GM12878 (cell line): ENCODE results near the gene PKHD1. TPM values are rescaled to one million over a fixed set of nuclear protein-coding genes. Genes with fewer than 3 reads are reported as not detected.

Experiments used
- ATAC-seq: fragments of 200-7000 bp; cut with Tn5 transposase; 3 replicates; pipeline ENCODE4 v1.9.1; 2020; ENCODE audit warnings: mild to moderate bottlenecking, moderate library complexity
- BruUV-seq: library from RNA; stranded (reverse); fragments of 400-500 nt; replicated peaks from 2 replicates; lab custom pipeline; 2021; lab: Mats Ljungman, UMichigan
- CTCF ChIA-PET: fragments of 300-600 bp; sonication (Branson Sonifier 250); formaldehyde crosslinking; extraction: SDS; loops from one replicate; lab custom pipeline; 2021; ENCODE audit warnings: inconsistent platforms; lab: Yijun Ruan, JAX
- POLR2A ChIA-PET: fragments of 350-600 bp; formaldehyde crosslinking; extraction: SDS; loops from one replicate; lab custom pipeline; 2021; ENCODE audit warnings: inconsistent platforms; lab: Charles Lee
- RAD21 ChIA-PET: fragments of 300-600 bp; sonication (Branson Sonifier 250); formaldehyde crosslinking; loops from one replicate; lab custom pipeline; 2023; ENCODE audit warnings: antibody characterized with exemption; ENCODE audit not compliant: unreplicated experiment; lab: Charles Lee
- SMC1A ChIA-PET: fragments of 300-600 bp; sonication (Branson Sonifier 250); formaldehyde crosslinking; loops from one replicate; lab custom pipeline; 2023; ENCODE audit not compliant: unreplicated experiment, uncharacterized antibody; lab: Charles Lee
- DNase-seq: peaks from one replicate; pipeline ENCODE4 v3.0.0-alpha.2; 2011; ENCODE audit warnings: low read depth, low spot score
- FAIRE-seq: peaks from 3 replicates; lab custom pipeline; 2011; peaks lifted over from hg19 to GRCh38; lab: Jason Lieb, UNC
- H2AFZ ChIP-seq: 2 replicates; pipeline ENCODE4 v1.6.0; 2011; ENCODE audit warnings: low read depth, low read length, control low read depth; ENCODE audit not compliant: control insufficient read depth
- H3K27ac ChIP-seq: 2 replicates; pipeline ENCODE4 v1.5.1; 2011; ENCODE audit warnings: control low read depth; ENCODE audit not compliant: control insufficient read depth, insufficient read depth
- H3K27me3 ChIP-seq, 2 experiments: replicated peaks in 1 of 2; 2 replicates each; pipeline versions ENCODE4 v1.6.0 to v1.6.1; 2011; ENCODE audit warnings: low read length in 1 of 2; ENCODE audit not compliant: control insufficient read depth in 2 of 2, insufficient read depth in 2 of 2
- H3K36me3 ChIP-seq, 2 experiments: 2 replicates each; pipeline ENCODE4 v1.5.1; 2011; ENCODE audit warnings: low read length in 1 of 2; ENCODE audit not compliant: control insufficient read depth in 2 of 2, insufficient read depth in 2 of 2
- H3K4me1 ChIP-seq: 2 replicates; pipeline ENCODE4 v1.6.1; 2011; ENCODE audit warnings: mild to moderate bottlenecking, low read length, moderate library complexity, mixed read lengths; ENCODE audit not compliant: control insufficient read depth, insufficient read depth
- H3K4me2 ChIP-seq: 2 replicates; pipeline ENCODE4 v1.6.0; 2011; ENCODE audit warnings: control low read depth; ENCODE audit not compliant: control insufficient read depth, insufficient read depth
- H3K4me3 ChIP-seq: fragments of 200-600 bp; sonication (generic); 2 replicates; pipeline ENCODE4 v1.5.1; 2016
- H3K79me2 ChIP-seq: 2 replicates; pipeline ENCODE4 v1.6.0; 2011; ENCODE audit warnings: low read length; ENCODE audit not compliant: control insufficient read depth, insufficient read depth
- H3K9ac ChIP-seq: 2 replicates; pipeline ENCODE4 v1.8.0; 2011; ENCODE audit warnings: low read length, control low read depth, mixed read lengths; ENCODE audit not compliant: control insufficient read depth, insufficient read depth
- H3K9me3 ChIP-seq: replicated peaks from 3 replicates; pipeline ENCODE4 v1.5.1; 2011; ENCODE audit warnings: mild to moderate bottlenecking, low read length; ENCODE audit not compliant: control insufficient read depth, insufficient read depth
- H4K20me1 ChIP-seq: 2 replicates; pipeline ENCODE4 v1.6.0; 2011; ENCODE audit not compliant: control insufficient read depth, insufficient read depth
- PBX3 ChIP-seq: IDR thresholded peaks from 2 replicates; pipeline ENCODE4 v1.6.1; 2011; ENCODE audit warnings: mild to moderate bottlenecking, low read depth, low read length, moderate library complexity; ENCODE audit not compliant: insufficient replicate concordance
- PKNOX1 ChIP-seq: fragments of 450-650 bp; IDR thresholded peaks from 2 replicates; pipeline ENCODE4 v1.6.1; 2016; ENCODE audit warnings: mild to moderate bottlenecking
- ZNF622 ChIP-seq: fragments of 450-650 bp; IDR thresholded peaks from 2 replicates; pipeline ENCODE4 v1.6.1; 2017; ENCODE audit warnings: mild to moderate bottlenecking, inconsistent platforms
- WGBS: methylation state at CpG from one replicate; pipeline ENCODE4 v1.1.6; 2016; ENCODE audit warnings: low lambda C conversion rate; ENCODE audit not compliant: insufficient replicate concordance, insufficient coverage; ENCODE audit errors: missing lambda C conversion rate; 5-methylcytosine and 5-hydroxymethylcytosine counted together
- in situ Hi-C: fragments of 300-500 bp; cut with MboI; formaldehyde crosslinking; loops from 9 replicates; pipeline ENCODE4 v1.14.3; 2018; ENCODE audit warnings: mixed read lengths
- intact Hi-C: fragments of 100-400 bp; cut with micrococcal nuclease; formaldehyde crosslinking; loops from one replicate; pipeline ENCODE4 v1.14.2; 2022; ENCODE audit not compliant: unreplicated experiment
- polyA plus RNA-seq, 11 experiments: library from polyadenylated mRNA; depleted of rRNA in 4 of 11; unstranded in 6 of 11; stranded (reverse) in 5 of 11; fragments of >200 nt; fragmentation: Nextera tagmentation in 4 of 11; fragmentation: Illumina TruSeq in 1 of 11; extraction: Ambion mirVana in 4 of 11; extraction: Trizol in 1 of 11; gene quantifications; 1 replicate in 1 of 11; 2 replicates in 10 of 11; pipeline versions ENCODE4 v1.2.1 to v1.2.3, GENCODE V29; 2011 to 2016; ENCODE audit warnings: inconsistent platforms in 2 of 11, missing spikeins in 2 of 11, low read depth in 1 of 11
- total RNA-seq, 4 experiments: library from RNA; depleted of rRNA in 3 of 4; stranded (reverse); fragments of >200 nt in 3 of 4; fragmentation: Illumina TruSeq in 1 of 4; extraction: Trizol in 1 of 4; gene quantifications; 2 replicates each; pipeline versions ENCODE4 v1.2.1 to v1.2.3, GENCODE V29; 2013 to 2021

PKHD1 gene
- total and polyA plus RNA-seq, 10 of the 15 experiments (the other 5 are each of a cell fraction or from before 2014, with no cell fraction given): under 0.01 to 0.90 (median 0.02) TPM; not detected in 1

GRCh38 chr6:52016915-52017748, 70.3 kb downstream of the PKHD1 start:
- no peak overlapping the region for H3K4me2 ChIP-seq
- ChIA-PET SMC1A (interaction anchor here (0.6 to 1.3 kb wide), 2 partner anchors 20 to 26 kb away, joined by 3 to 6 read pairs; no protein-coding TSS in a partner anchor), RAD21 (no interaction called here), POLR2A (no interaction called here), CTCF (no interaction called here)
- no peak for FAIRE-seq
- no peaks in the 10 kb centered on the region for H3K9me3 ChIP-seq
- H3K9ac ChIP-seq: no peak overlapping the region
- ATAC-seq: peak; percentile 78
- 73% methylated on average over 14 of the region's 14 CpGs for WGBS
- H3K36me3 ChIP-seq: no peaks in the 10 kb centered on the region
- no peaks in the 10 kb centered on the region for H3K27me3 ChIP-seq
- no peak overlapping the region for H3K27ac ChIP-seq
- TF ChIP-seq PBX3: peak; percentile 6
- no peak for TF ChIP-seq ZNF622
- TF ChIP-seq PKNOX1: peak; percentile 45
- no peaks in the 10 kb centered on the region for H3K79me2 ChIP-seq
- in situ Hi-C loops (no loop called here), intact Hi-C loops (loop anchor here (10.0 kb wide), 1 partner anchor 462 kb away; no protein-coding TSS in a partner anchor)
- H3K4me3 ChIP-seq: no peak overlapping the region
- H2AFZ ChIP-seq: no peak overlapping the region
- H4K20me1 ChIP-seq: no peaks in the 10 kb centered on the region
- H3K4me1 ChIP-seq: no peaks in the 10 kb centered on the region
- no TSS peak for BruUV-seq
- no peak for DNase-seq
